Left renal cortex interstitium (tissue), 4 donors: Measurements from ENCODE around the gene MOSPD2. TPM values are rescaled to one million over a fixed set of nuclear protein-coding genes. Genes with fewer than 3 reads are reported as not detected.

ENCODE experiments used
- DNase-seq, 4 donors: peaks; one replicate each; pipeline ENCODE4 v3.0.0-alpha.2; 2013; ENCODE audit warnings: low read depth in 4 of 4, low spot score in 2 of 4, missing footprints in 1 of 4
- polyA plus RNA-seq, 4 donors: library from polyadenylated mRNA; unstranded; fragments of 120-200 nt; gene quantifications; one replicate each; pipeline ENCODE4 v1.2.1, GENCODE V29; 2013; ENCODE audit not compliant: insufficient read length in 4 of 4

MOSPD2 gene
- 10 to 100 TPM; 17.1 to 23.8 (median 20.2) TPM for polyA plus RNA-seq

GRCh38 chrX:14872851-14873675, at the start of gene MOSPD2, which contains the start of gene FANCB:
Gene MOSPD2 (plus strand): TSS chrX:14873421. CDS start chrX:14873529, 108 bp downstream.
Gene FANCB (minus strand): TSS chrX:14873069. CDS start chrX:14865510, 7,559 bp downstream.
- peak; percentile 58 to 89 (median 74) for DNase-seq

GRCh38 chrX:14825851-14826250, 47.4 kb upstream of the MOSPD2 start:
- no peak for DNase-seq

- no peak for DNase-seq
Measured at GRCh38 chrX:14826319-14826718, 46.9 kb upstream of the MOSPD2 start.

GRCh38 chrX:14829643-14830042, 43.6 kb upstream of the MOSPD2 start:
- DNase-seq: no peak

- no peak for DNase-seq
Measured at GRCh38 chrX:14832151-14832550, 41.1 kb upstream of the MOSPD2 start.

- no peak for DNase-seq
Measured at GRCh38 chrX:14832586-14832985, 40.6 kb upstream of the MOSPD2 start.

GRCh38 chrX:14837155-14837554, 36.1 kb upstream of the MOSPD2 start:
- DNase-seq: no peak

GRCh38 chrX:14843666-14844065, 29.6 kb upstream of the MOSPD2 start:
- no peak for DNase-seq

GRCh38 chrX:14851526-14851925, 21.7 kb upstream of the MOSPD2 start:
- DNase-seq: no peak

- no peak for DNase-seq
Measured at GRCh38 chrX:14864631-14865030, 8.6 kb upstream of the MOSPD2 start.

- no peak for DNase-seq
Measured at GRCh38 chrX:14865201-14865600, 8.0 kb upstream of the MOSPD2 start.

- no peak for DNase-seq
Measured at GRCh38 chrX:14871767-14872166, 1.5 kb upstream of the MOSPD2 start.

GRCh38 chrX:14872355-14872754, 866 bp upstream of the MOSPD2 start:
- no peak for DNase-seq

GRCh38 chrX:14873676-14874049, 442 bp downstream of the MOSPD2 start:
- no peak for DNase-seq

- DNase-seq: no peak
Measured at GRCh38 chrX:14875624-14876023, 2.4 kb downstream of the MOSPD2 start.

GRCh38 chrX:14883826-14884225, 10.6 kb downstream of the MOSPD2 start:
- no peak for DNase-seq

GRCh38 chrX:14884714-14885113, 11.5 kb downstream of the MOSPD2 start:
- no peak for DNase-seq

GRCh38 chrX:14886252-14886651, 13.0 kb downstream of the MOSPD2 start:
- DNase-seq: no peak

GRCh38 chrX:14896273-14896672, 23.1 kb downstream of the MOSPD2 start:
- DNase-seq: no peak

- DNase-seq: no peak
Measured at GRCh38 chrX:14897042-14897441, 23.8 kb downstream of the MOSPD2 start.

GRCh38 chrX:14899607-14900006, 26.4 kb downstream of the MOSPD2 start:
- no peak for DNase-seq

- DNase-seq: no peak
Measured at GRCh38 chrX:14902537-14902936, 29.3 kb downstream of the MOSPD2 start.
